HG03064 (cell line): ENCODE measurements around the gene TPMT.
A peak's percentile ranks its signal among the peaks of the same experiment; 100 is the strongest.
"Not testable (repeated sequence)": the region's sequence is repeated elsewhere in the genome, so short reads cannot be mapped to it uniquely, and the experiment has no call there.

ENCODE experiments used
- ATAC-seq: cut with Tn5 transposase; IDR thresholded peaks from one replicate; pipeline ENCODE4 v1.9.1; 2021; ENCODE audit warnings: low read depth; ENCODE audit not compliant: unreplicated experiment

TPMT gene

DNA sequence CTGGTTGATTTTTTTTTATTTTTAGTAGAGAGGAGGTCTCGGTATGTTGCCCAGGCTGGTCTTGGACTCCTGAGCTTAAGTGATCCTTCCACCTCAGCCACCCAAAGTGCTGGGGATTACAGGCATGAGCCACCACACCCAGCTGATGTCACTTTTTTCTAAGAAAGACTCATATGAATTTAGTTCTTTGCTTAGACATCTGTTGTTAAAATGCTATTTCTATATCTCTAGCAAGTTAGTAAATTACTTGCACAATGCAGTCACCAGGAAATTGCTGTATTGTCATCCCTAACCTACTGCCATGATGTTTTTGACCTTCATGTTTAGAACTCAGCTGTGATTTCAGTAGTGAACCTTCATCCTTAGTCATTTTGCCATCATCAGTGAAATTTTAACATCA, 6.0 kb upstream of the TPMT start:
- no peak for ATAC-seq

DNA sequence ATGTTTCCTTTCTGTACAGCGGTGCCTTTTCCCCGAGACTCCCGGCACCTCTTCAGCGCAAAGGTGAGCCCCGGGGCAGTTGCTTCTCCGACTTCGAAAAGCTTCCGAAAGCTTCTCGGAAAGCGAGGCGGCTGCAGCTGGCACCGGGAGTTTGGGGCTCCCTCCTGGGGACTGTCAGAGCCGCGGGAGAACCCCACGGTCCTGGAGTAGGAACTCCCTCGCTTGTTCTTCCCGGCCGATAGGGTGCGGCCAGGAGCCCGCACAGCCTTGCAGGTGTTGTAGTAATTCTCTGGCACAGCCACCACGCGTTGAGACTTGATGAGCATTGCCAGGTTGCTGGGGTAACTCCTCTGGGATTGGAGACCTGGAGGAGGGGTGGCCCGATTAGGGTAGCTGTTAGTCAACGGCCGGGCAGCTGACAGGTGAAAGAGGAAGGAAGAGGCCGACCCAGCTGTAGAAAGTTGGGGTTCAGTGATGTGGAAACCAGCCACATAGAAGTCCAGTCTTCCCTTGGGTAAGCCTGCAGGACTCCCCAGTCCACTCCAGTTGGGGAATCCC, 1.1 kb upstream of the TPMT start:
- ATAC-seq: peak; percentile 40

DNA sequence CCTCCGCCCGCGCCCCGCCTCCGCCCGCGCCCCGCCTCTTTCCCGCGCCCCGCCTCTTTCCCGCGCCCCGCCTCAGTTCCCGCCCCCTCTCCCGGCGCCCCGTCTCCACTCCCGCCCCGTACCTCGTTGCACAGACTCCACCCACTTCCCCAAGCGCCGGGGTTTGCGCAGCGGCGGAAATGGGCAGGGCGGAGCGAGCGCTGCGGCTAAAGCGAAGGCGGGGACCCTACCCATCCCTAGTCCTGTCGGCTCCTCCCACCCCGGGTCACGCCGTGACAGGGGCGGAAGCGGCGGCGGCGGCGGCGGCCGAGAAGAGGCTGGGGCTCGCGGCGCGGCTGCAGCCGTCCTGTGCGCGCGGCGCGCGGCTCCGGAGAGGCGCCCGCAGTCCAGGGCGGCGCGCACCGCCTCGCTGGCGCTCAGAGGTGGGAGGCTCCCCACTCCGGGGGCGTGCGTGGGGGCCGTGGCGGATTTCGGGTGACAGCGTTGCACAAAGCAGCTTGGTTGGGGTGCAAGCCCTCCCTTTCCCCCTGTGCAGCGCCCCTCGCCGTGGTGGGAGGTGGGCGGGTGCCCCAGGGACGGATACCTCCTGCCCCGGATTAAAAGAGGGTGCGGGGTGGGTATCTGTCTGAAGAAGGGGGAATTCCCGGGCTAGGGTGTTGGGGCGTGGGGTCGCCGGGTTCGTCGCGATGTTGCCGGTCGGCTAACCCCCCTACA, 430 bp upstream of the TPMT start, which contains the start of gene KDM1B:
Gene KDM1B (plus strand): TSS at position 273 of the 714 bp plus-strand sequence. CDS start 4,474 bp downstream, outside the sequence.
- ATAC-seq: peak; percentile 81

DNA sequence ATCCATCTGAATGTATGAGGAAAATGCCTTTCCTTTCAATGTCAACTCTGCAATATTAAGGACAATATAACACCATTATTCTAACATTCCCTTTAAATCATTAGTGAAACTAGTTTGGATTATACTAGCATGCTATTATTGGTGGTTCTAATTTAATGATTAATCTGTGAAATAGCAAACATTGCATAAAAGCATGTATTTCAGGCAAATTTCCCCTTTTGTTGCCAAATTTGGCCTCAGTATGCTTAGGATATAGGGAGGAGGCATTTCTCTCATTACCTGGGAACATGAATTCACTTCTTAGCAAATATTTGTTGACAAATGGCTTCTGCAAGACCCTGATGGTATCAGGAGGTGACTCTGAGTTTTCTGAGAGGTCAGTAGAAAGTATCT, 1.6 kb downstream of the TPMT start:
- no peak for ATAC-seq

DNA sequence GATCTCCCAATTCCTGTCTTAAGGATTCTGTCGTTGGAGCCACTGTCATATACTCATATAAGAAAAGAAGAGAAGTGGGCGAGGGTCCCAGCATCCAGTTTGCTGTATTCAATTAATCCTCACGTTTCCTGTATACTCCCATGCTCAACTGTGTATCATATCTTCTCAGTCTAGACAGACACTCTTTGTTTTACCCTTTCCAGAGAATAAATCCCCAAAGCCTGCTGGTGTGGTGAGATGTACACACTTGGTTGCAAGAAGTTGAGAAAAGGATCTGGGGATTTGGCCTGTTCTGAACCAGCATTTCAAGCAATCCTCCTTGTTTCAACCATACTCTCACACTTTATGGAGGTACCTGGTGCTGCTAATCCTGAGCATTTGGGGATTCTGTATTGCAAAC, 3.1 kb downstream of the TPMT start:
- ATAC-seq: no peak

DNA sequence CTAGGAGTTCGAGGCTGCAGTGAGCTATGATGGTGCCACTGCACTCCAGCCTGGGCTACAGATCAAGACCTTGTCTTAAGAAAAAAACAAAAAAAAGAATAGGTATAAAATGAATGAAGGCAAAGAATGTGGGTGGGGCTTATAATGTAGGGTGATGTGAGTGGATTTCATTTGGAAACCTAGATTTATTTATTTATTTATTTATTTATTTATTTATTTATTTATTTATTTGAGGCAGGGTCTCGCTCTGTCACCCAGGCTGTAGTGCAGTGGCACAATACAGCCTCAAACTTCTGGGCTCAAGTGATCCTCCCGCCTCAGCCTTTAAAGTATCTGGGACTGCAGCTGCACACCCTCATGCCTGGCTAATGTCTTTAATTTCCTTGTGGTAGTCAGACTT, 3.5 kb downstream of the TPMT start:
- not testable (repeated sequence) for ATAC-seq

DNA sequence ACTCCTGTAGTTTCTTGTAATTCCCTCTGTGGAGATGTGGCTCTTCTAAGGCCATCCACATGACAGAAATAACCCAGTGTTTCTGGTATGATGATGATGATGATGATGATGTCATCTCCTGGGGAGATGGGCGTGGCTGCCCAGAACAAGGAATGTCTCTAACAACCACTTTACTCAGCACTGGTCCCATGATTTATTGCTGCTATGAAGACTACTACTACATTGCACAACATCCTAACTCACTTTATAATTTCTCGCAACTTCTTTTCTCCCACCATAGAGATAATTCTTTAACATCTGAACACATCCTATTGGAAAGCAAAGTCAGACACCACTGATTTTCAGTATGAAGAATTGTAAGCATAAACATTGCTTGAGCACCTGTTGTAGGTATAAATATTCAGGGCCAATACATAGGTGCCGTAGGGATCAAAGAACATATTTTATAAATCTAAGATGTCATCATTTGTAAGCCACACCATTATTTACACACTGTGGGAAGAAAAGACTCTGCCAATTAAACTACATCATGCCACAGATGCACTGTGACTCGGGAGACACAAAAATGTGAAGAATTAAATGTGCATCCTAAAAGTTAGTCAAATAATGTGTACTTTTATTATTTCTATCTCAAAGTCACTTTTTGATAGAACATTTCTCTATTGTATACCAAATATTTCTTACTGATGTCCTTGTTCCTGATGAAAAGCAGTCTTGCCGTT, 6.4 kb downstream of the TPMT start:
- ATAC-seq: no peak

DNA sequence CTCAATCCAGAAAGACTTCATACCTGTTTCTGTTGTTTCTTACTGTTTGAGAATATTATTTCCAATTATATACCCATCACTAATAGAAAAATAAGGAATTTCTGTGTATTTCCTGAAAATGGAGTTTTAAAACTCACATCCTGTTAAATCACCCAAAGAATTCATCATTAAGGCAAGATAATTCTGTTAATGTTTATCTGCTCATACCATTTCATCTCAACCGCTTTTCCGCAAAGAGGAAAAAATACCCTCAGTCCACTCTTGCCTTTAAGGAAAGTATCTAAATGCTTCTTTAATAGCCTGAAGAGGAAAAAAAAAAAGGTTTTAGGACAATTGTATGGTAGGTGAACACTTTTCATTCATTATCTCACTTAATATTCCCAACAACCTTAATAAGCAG, 7.3 kb downstream of the TPMT start:
- no peak for ATAC-seq

DNA sequence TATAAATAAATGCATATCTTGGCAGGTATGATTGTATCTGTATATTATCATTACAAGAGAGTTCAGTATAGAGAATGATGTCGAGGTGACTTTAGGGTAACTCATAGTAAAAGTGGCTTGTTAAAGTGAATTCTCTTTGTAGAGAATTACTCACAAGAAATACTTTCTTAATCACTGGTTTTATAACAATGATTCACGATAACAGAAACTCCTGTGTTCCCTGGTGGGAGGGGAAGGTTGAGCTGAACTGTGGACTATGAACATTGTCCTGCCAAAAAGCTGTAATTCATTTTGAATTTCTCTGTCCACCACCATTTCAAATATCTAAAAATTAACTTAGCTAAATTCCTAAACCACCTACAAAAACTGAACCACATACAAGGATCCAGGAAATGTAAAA, 7.7 kb downstream of the TPMT start:
- no peak for ATAC-seq

DNA sequence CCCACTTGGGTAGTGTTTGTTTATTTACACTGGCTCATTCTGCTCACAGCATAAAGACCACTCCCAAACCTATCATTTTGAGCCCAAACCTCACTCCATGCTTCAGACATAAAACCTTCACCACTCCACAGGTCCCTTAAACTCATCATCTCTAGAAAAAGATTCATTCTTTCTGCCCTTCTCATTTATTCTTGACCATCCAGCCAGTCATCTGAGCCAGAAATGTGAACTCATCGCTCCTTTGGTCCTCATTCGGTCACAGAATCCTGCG, 12.4 kb downstream of the TPMT start:
- ATAC-seq: no peak

DNA sequence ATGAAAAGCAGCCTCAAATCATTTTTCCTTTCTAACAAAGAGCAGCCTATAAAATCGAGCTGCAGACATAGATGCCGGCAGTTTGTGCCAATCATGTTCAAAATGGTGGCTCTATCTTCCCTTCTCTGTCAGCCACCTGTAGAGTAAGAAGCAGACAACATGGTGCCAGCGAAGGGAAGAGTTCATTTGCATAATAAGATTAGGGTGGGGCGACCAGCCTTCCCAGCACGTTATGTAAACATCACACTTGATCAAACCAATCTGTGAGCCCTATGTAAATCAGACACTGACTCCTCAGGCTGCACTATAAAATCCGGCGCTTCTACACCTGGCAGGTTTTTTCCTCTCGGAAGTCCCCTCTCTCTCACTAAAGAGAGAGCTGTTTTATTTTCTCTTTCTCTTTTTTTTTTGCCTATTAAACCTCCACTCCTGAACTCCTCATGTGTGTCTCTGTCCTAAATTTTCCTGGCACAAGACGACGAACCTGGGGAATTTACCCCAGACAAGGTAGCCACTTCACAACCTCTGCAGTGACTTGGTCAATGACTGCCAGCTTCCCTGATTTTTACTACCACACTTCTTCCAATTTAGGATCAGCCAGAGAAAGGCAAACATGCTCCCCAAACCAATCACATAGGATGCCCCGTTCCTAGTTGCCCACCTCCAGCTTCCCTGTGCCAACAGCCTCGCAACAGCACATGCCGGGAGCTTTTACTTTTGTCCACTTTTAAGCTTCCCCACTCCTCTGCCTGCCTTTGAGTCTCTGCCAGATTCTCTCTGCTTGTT, 12.9 kb downstream of the TPMT start:
- no peak for ATAC-seq

DNA sequence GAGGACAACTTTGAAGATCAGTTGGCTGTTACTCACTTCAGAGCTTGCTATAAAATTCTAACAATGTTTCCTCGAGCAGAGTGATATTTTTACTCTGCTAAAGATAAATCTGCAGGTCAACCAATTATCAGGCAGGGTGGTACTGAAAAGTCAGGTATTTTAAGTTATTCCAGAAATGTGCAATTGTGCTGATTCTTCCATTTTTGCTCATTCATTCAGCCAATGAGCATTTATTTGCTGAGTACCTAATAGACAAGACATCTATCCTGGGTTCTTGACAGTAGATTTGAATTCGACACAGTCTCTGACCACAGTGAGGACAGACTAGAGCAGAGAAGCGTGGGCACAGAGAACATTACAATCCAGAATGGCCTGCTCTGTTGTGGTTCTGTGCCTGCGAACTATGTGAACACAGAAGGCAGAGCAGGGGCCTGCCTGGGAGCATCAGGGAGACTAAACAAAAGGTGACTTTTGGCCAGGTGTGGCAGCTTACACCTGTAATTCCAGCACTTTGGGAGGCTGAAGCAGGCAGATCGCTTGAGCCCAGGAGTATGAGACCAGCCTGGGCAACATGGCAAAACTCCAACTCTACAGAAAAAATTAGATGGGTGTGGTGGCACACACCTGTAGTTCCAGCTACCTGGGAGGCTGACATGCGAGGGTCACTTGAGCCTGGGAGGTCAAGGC, 14.8 kb downstream of the TPMT start:
- no peak for ATAC-seq

DNA sequence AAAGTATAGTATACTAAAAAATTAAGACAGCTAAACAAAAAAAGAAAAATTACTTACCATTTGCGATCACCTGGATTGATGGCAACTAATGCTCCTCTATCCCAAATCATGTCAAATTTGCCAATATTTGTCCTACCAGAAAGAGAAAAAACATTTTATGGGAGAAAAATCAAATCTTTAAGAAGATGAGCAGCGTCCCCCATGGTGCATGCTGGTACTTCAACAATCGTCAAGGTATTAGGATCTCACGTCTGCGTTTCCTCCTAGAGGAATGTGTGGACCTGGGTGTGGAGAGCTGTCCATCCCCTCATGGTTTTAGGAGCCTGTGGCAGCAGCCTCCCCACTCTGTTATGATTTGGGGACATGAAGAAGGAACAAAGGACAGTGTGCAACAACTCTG, 16.0 kb downstream of the TPMT start:
- ATAC-seq: no peak

DNA sequence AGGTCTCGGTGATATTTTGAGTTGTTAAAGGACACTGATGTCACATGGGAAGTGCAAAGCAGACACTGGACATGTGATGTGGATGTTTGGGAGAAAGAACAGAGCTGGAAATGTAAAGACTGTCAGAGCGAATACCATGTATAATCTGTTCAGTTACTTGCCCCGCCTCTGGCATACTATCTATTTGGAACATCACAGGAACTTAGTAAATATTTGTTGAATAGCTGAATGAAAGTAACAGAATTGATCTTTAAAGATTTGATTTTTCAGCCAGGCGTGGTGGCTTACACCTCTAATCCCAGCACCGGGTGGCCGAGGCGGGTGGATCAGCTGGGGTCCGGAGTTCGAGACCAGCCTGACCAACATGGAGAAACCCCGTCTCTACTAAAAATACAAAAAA, 18.6 kb downstream of the TPMT start:
- ATAC-seq: no peak

DNA sequence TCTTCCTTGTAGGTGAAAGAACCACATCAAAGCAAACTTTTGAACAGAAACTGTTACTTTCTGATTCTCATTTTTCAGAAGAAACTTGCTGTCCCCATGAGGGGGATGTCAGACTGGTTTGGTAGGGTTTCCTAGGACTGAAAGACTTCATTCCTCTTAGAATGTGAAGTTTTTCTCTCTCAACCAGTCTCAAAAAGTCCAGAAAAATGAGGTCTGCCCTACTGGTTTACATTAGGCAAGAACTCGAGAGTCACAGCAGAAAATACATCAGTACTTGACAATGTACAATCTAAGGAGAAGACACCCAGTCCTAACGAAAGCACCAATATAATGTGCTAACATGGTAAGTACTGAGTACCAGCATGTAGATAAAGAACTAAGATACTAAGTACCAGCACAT, 19.7 kb downstream of the TPMT start:
- no peak for ATAC-seq

DNA sequence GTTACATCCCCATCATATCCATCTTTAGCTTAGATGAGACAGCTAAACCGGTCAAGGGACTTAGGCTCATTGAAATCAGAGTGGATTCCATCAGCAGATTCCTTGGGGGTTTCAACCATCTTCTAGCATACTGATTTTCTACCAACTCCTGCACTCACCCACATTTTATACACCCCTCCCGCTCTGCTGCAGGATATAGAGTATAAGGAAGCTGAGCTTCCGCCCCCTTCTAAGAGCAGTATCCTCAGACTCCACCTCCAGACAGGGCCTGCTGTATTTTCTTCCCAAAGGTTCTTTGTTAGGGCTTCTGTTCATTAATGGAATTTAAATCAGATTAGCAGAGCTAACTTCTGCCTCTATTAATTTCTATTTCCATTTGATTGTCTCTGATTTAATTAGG, 22.5 kb downstream of the TPMT start:
- no peak for ATAC-seq

DNA sequence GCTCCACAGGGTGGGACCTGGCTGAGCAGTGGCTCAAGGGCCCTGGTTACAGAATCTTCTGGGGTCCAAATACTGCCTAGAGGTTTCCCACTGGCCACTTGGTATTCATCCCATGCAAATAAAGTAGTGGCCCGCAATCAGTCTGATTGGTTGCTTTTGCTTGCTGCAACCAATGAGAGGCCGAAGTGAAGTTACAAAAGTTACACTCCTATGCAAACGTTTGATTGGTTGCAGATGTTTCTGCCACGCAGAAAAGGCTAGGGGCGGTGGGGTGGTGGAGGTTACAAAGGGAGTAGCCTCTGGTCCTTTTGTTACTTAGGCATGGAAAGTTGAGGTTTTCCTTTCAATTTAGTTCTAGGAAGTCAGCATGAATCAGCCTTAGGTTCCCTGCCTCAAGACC, 28.8 kb downstream of the TPMT start:
- no peak for ATAC-seq

DNA sequence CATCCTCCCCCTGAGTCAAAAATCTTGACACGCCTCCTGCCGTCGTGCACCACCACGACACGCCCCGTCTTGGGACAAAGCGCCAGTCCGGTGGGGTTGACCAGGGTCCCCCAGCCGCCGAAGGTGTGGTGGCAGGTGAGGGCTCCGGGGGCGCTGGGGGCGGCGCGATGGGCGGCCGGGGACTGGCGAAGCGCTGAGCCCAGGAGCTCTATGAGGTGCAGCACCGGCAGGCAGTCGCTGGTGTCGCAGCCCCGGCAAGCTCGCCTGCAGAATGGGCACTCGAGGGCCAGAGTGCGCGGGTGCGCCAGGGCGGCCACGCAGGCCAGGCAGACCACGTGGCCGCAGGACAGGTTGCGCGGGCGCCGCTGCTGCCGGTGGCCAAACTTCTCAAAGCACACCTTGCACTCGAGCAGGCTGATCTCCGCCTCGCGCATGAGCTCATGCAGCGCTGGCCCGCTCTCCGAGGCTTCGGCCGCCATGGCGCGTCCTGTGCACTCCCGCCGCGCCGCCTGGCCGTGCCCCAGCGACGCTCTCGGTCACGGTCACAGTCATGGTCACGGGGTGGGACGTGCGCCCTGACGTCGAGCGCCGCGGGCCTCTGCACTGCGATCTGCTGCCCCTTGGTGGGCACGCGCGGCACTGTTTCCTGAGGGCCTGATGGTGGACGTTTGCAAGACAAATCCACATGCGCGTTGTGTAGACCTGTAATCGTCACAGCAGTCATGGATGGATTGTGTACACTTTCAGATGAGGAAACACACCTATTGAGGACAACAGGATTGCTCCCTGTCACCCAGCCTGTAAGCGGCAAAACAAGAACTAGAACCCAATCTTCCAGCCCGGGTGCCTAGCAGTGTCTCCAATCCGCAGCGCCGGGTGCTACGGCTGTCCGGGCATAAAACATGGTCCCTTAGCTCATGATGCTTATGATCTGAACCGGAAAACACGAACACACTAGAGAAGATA, 32.5 kb downstream of the TPMT start, which contains the start of gene NHLRC1:
Gene NHLRC1 (minus strand): TSS at position 550 of the 966 bp plus-strand sequence. CDS start 71 bp downstream, at position 479.
- peak; percentile 99 for ATAC-seq

DNA sequence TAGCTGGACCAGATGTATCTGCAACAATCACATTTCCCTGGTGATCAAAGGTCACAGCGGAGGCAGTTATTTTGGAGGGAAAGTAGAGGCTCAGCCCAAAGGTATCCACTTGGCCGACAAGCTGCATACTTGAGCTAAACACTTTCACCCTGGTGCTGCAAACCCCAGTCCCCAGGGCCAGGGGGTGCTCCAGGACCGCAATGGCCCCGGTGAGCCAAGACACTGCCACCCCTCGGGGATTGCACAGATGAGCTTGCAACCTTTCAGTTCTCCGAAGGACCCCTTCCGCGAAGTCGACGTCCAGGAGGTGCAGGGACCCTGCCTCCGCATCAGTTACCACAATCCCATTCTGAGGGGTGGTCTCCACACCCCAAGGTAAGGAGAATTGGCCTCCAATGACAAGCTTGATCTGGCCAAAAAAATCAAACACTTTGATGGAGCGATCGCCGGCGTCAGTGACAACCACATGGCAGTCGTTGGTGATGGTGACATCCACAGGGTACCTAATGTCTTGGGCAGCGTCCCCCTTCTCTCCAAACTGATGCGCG, 33.2 kb downstream of the TPMT start:
- no peak for ATAC-seq
